Measurements from ENCODE around the gene TMEM72.

Gene TMEM72

DNA sequence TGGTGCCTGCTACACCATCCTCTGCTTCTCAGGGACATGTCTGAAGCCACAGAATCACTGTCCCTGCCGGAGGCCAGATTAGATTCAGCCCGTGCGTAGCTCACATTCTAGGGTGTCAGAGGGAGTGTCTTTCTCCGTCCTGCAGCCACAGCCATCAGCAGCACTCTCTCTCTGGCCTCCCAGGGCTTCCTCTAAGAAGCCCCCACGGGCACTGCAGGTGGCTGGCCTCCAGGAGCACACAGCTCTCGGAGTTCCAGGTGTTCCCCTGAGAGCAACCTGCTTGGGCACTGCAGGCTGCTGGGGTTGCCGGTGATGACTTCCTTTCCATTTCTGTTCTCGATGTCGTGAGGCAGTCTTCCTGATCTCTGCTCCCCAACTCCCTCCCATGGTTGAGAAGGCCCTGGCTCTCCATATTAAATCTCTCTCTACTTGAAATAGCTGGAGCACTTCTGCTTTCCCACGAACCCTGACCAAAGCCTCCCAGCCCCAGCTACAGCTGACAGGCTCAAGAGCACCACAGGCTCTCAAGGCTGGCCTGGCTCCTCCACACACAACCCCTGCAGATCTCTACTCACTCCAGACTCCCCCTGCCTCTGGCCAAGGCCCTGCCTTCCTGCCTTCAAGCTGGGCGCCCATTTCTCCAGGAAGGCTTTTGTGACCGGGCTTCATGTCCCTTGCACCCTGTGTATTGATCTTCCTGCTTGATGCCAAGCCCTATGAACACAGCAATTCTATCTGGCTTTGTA lies 49.0 kb upstream of the TMEM72 start (continued):
- TF ChIP-seq, protein P1, sequence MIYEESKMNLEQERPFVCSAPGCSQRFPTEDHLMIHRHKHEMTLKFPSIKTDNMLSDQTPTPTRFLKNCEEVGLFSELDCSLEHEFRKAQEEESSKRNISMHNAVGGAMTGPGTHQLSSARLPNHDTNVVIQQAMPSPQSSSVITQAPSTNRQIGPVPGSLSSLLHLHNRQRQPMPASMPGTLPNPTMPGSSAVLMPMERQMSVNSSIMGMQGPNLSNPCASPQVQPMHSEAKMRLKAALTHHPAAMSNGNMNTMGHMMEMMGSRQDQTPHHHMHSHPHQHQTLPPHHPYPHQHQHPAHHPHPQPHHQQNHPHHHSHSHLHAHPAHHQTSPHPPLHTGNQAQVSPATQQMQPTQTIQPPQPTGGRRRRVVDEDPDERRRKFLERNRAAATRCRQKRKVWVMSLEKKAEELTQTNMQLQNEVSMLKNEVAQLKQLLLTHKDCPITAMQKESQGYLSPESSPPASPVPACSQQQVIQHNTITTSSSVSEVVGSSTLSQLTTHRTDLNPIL (CRISPR knock-in tag; IDR thresholded peaks at IDR 0.05; ENCODE audit: low read depth): no peak

DNA sequence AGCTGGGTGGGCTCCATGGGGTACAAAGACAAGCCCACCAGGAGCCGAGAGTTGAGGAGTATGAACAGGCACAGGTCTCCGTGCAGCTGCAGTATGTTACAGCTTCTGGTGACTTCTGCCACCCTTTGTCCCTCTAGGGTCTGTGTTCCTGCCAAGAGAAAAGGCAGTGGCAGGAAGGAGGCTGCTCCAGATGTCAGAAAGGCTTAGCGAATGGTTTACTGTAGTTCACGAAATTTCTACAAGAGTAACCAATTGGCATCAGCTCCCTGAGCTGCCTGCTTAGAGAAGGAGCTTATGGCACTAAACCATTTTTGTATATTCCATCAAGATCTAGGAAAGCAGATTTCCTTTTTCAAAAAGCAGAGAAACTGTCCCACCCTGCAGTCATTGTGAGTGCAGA lies 48.2 kb upstream of the TMEM72 start:
- TF ChIP-seq ARNTL (CRISPR knock-in tag; IDR thresholded peaks at IDR 0.05; ENCODE audit: borderline replicate concordance, low read depth): no peak
- no peak for TF ChIP-seq PPARA (CRISPR knock-in tag; IDR thresholded peaks at IDR 0.05; ENCODE audit: borderline replicate concordance)
- no peak for TF ChIP-seq SNAI2 (CRISPR knock-in tag; IDR thresholded peaks at IDR 0.05)
- no peak for TF ChIP-seq ZNF8 (CRISPR knock-in tag; IDR thresholded peaks at IDR 0.05)
- no peak for TF ChIP-seq TCF4 (CRISPR knock-in tag; IDR thresholded peaks at IDR 0.05; ENCODE audit: borderline replicate concordance)
- TF ChIP-seq, protein P2, sequence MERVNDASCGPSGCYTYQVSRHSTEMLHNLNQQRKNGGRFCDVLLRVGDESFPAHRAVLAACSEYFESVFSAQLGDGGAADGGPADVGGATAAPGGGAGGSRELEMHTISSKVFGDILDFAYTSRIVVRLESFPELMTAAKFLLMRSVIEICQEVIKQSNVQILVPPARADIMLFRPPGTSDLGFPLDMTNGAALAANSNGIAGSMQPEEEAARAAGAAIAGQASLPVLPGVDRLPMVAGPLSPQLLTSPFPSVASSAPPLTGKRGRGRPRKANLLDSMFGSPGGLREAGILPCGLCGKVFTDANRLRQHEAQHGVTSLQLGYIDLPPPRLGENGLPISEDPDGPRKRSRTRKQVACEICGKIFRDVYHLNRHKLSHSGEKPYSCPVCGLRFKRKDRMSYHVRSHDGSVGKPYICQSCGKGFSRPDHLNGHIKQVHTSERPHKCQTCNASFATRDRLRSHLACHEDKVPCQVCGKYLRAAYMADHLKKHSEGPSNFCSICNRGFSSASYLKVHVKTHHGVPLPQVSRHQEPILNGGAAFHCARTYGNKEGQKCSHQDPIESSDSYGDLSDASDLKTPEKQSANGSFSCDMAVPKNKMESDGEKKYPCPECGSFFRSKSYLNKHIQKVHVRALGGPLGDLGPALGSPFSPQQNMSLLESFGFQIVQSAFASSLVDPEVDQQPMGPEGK (CRISPR knock-in tag; IDR thresholded peaks at IDR 0.05; ENCODE audit: borderline replicate concordance): no peak
- no peak for TF ChIP-seq CSDC2 (CRISPR knock-in tag; IDR thresholded peaks at IDR 0.05)
- TF ChIP-seq, protein P1 (CRISPR knock-in tag; IDR thresholded peaks at IDR 0.05; ENCODE audit: low read depth): no peak
- no peak for TF ChIP-seq ZFP30 (CRISPR knock-in tag; IDR thresholded peaks at IDR 0.05)
- TF ChIP-seq, protein P3, sequence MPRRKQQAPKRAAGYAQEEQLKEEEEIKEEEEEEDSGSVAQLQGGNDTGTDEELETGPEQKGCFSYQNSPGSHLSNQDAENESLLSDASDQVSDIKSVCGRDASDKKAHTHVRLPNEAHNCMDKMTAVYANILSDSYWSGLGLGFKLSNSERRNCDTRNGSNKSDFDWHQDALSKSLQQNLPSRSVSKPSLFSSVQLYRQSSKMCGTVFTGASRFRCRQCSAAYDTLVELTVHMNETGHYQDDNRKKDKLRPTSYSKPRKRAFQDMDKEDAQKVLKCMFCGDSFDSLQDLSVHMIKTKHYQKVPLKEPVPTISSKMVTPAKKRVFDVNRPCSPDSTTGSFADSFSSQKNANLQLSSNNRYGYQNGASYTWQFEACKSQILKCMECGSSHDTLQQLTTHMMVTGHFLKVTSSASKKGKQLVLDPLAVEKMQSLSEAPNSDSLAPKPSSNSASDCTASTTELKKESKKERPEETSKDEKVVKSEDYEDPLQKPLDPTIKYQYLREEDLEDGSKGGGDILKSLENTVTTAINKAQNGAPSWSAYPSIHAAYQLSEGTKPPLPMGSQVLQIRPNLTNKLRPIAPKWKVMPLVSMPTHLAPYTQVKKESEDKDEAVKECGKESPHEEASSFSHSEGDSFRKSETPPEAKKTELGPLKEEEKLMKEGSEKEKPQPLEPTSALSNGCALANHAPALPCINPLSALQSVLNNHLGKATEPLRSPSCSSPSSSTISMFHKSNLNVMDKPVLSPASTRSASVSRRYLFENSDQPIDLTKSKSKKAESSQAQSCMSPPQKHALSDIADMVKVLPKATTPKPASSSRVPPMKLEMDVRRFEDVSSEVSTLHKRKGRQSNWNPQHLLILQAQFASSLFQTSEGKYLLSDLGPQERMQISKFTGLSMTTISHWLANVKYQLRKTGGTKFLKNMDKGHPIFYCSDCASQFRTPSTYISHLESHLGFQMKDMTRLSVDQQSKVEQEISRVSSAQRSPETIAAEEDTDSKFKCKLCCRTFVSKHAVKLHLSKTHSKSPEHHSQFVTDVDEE (CRISPR knock-in tag; IDR thresholded peaks at IDR 0.05): no peak
- TF ChIP-seq ZFP3 (CRISPR knock-in tag; IDR thresholded peaks at IDR 0.05): no peak
- TF ChIP-seq TOX (CRISPR knock-in tag; IDR thresholded peaks at IDR 0.05; ENCODE audit: borderline replicate concordance): no peak

DNA sequence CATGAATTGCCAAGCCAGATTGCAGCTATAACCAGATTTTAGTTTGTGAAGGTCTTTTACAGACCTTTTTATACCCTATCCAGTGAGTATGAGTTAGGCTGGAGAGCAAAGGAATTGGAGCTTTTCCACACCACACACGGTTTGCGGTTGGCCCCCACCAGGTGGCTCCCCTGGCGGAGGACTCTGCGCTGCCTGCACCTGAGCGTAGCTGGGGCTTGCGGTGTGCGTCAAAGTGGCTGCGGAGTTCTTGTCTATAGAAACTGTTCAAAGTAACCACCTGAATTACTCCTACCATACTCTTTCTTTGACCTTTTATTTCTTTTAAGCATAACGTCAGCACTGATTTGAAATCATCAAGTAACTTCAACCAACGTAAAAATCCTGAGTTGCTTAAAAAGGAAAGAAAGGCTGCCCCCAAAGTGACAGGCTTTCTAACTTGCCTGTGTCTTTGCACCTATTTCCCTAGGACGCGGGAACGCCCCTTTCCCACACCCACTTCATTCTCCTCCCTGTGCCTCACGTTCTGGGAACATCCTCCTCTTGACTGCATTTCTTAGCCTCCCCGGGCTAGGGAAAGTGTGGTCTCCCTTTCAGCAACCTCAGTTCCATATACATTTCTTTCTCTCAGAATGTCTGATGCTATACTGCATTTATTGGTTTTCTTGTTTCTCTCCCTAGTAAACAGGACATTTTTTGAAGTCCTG lies 47.6 kb upstream of the TMEM72 start:
- no peak for ATAC-seq
- TF ChIP-seq ISL1 (CRISPR knock-in tag; IDR thresholded peaks at IDR 0.05): no peak

More for the DNA sequence above, 48.2 kb upstream of the TMEM72 start:
- ATAC-seq: no peak

DNA sequence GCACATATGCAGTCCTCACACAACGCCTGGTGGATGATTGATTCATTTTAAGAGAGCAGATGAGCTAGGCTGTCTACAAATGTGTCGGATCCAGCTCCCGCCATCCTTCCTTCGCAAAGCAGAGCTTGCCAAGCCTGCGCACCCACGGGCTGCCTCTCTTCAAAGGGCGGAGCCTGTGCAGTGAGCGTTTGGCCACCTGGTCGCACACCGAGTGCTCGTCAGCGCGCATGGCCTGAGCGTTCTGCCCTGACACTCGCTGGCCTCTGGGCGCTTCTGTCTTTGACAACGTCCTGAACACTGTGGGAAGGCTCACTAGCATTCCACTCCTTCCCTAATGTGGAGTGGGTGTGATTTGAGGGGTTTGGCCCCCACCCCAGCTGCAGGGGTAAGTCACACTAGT lies 47.1 kb upstream of the TMEM72 start:
- no peak for ATAC-seq

More for the DNA sequence above, 47.1 kb upstream of the TMEM72 start:
- TF ChIP-seq, protein P3 (CRISPR knock-in tag; IDR thresholded peaks at IDR 0.05): no peak
- no peak for TF ChIP-seq ARNTL (CRISPR knock-in tag; IDR thresholded peaks at IDR 0.05; ENCODE audit: borderline replicate concordance, low read depth)

Data from SK-N-SH treated with all-trans-retinoic acid at 6 μM for 48 hours (cell line).